Kidney capillary endothelial cell (primary cell): ENCODE data around the gene MIEF1.
"Not testable (repeated sequence)": the region's sequence is repeated elsewhere in the genome, so short reads cannot be mapped to it uniquely, and the experiment has no call there.

Experiments
- DNase-seq: peaks from one replicate; pipeline ENCODE4 v3.0.0-alpha.2; 2018; ENCODE audit warnings: low spot score

The MIEF1 gene

GRCh38 chr22:39489094-39490068 is 12.7 kb upstream of the MIEF1 start:
- DNase-seq: no peak

- peak; percentile 48 for DNase-seq
Observed at GRCh38 chr22:39490135-39490798, 11.8 kb upstream of the MIEF1 start.

- no peak for DNase-seq
Observed at GRCh38 chr22:39490966-39491680, 11.0 kb upstream of the MIEF1 start.

GRCh38 chr22:39491696-39492095 is 10.4 kb upstream of the MIEF1 start:
- DNase-seq: no peak

- no peak for DNase-seq
Observed at GRCh38 chr22:39492186-39492585, 9.9 kb upstream of the MIEF1 start.

- no peak for DNase-seq
Observed at GRCh38 chr22:39493759-39494158, 8.3 kb upstream of the MIEF1 start.

GRCh38 chr22:39494471-39495120 is 7.5 kb upstream of the MIEF1 start:
- DNase-seq: no peak

- DNase-seq: no peak
Observed at GRCh38 chr22:39496131-39496838, 5.8 kb upstream of the MIEF1 start.

GRCh38 chr22:39497429-39497828 is 4.7 kb upstream of the MIEF1 start:
- DNase-seq: no peak

- no peak for DNase-seq
Observed at GRCh38 chr22:39498368-39498767, 3.7 kb upstream of the MIEF1 start.

- DNase-seq: no peak
Observed at GRCh38 chr22:39498802-39499201, 3.3 kb upstream of the MIEF1 start.

- DNase-seq: no peak
Observed at GRCh38 chr22:39500101-39500500, 2.0 kb upstream of the MIEF1 start.

- no peak for DNase-seq
Observed at GRCh38 chr22:39501644-39502108, 414 bp upstream of the MIEF1 start.

- DNase-seq: no peak
Observed at GRCh38 chr22:39502789-39503409, 809 bp downstream of the MIEF1 start.

GRCh38 chr22:39503630-39504029 is 1.5 kb downstream of the MIEF1 start:
- DNase-seq: no peak

- DNase-seq: no peak
Observed at GRCh38 chr22:39504071-39504470, 2.0 kb downstream of the MIEF1 start.

- not testable (repeated sequence) for DNase-seq
Observed at GRCh38 chr22:39507021-39507420, 4.9 kb downstream of the MIEF1 start.

- DNase-seq: no peak
Observed at GRCh38 chr22:39508393-39508792, 6.3 kb downstream of the MIEF1 start.

GRCh38 chr22:39510529-39511149 is 8.5 kb downstream of the MIEF1 start:
- no peak for DNase-seq

- DNase-seq: no peak
Observed at GRCh38 chr22:39511226-39511625, 9.1 kb downstream of the MIEF1 start.
